IPS-18a (cell line): ENCODE results near the gene GHRHR.
A peak's percentile ranks its signal among the peaks of the same experiment; 100 is the strongest.

Experiments used
- H3K27ac ChIP-seq: one replicate; pipeline ENCODE4 v1.5.1; 2013; ENCODE audit warnings: low read length
- H3K27me3 ChIP-seq: one replicate; pipeline ENCODE4 v1.6.1; 2013; ENCODE audit warnings: mild to moderate bottlenecking, low read length; ENCODE audit not compliant: control insufficient read depth, insufficient read depth
- H3K36me3 ChIP-seq: one replicate; pipeline ENCODE4 v1.6.1; 2013; ENCODE audit warnings: low read depth, low read length; ENCODE audit not compliant: control insufficient read depth
- H3K4me1 ChIP-seq: one replicate; pipeline ENCODE4 v1.6.1; 2013; ENCODE audit warnings: low read depth, low read length; ENCODE audit not compliant: control insufficient read depth
- H3K4me3 ChIP-seq: one replicate; pipeline ENCODE4 v1.5.1; 2013; ENCODE audit warnings: low read length
- H3K9ac ChIP-seq: one replicate; pipeline ENCODE4 v1.6.1; 2013; ENCODE audit warnings: mild to moderate bottlenecking, low read length, moderate library complexity
- H3K9me3 ChIP-seq: one replicate; pipeline ENCODE4 v1.6.1; 2013; ENCODE audit warnings: low read depth, low read length; ENCODE audit not compliant: control insufficient read depth

Gene GHRHR

GRCh38 chr7:30980194-30980593, 16.4 kb downstream of the GHRHR start:
- Histone ChIP-seq H3K36me3 (no peaks in the 10 kb centered on the region), H3K9me3 (no peaks in the 10 kb centered on the region), H3K27ac (no peak overlapping the region), H3K4me1 (peaks cover 13% of the 10 kb centered on the region), H3K9ac (no peak overlapping the region), H3K27me3 (peaks cover 5% of the 10 kb centered on the region), H3K4me3 (no peak overlapping the region)

GRCh38 chr7:30980751-30981150, 17.0 kb downstream of the GHRHR start:
- Histone ChIP-seq H3K27ac (no peak overlapping the region), H3K36me3 (no peaks in the 10 kb centered on the region), H3K27me3 (peaks cover 8% of the 10 kb centered on the region), H3K9me3 (no peaks in the 10 kb centered on the region), H3K9ac (no peak overlapping the region), H3K4me3 (no peak overlapping the region), H3K4me1 (peaks cover 18% of the 10 kb centered on the region)

GRCh38 chr7:30983042-30983913, 19.5 kb downstream of the GHRHR start:
- Histone ChIP-seq H3K27ac (no peak overlapping the region), H3K36me3 (no peaks in the 10 kb centered on the region), H3K27me3 (peaks cover 15% of the 10 kb centered on the region), H3K4me1 (peaks cover 35% of the 10 kb centered on the region), H3K9ac (no peak overlapping the region), H3K4me3 (no peak overlapping the region), H3K9me3 (no peaks in the 10 kb centered on the region)

- Histone ChIP-seq H3K27me3 (peaks cover 15% of the 10 kb centered on the region), H3K4me1 (peaks cover 41% of the 10 kb centered on the region), H3K4me3 (peak overlapping the region; percentile 56), H3K27ac (no peak overlapping the region), H3K9me3 (no peaks in the 10 kb centered on the region), H3K9ac (peak overlapping the region; percentile 48), H3K36me3 (no peaks in the 10 kb centered on the region)
These were observed 20.1 kb downstream of the GHRHR start for GRCh38 chr7:30983914-30984247.

- Histone ChIP-seq H3K4me1 (peaks cover 42% of the 10 kb centered on the region), H3K27ac (no peak overlapping the region), H3K9ac (peak overlapping the region; percentile 48)
These were observed 20.8 kb downstream of the GHRHR start for GRCh38 chr7:30984359-30985107.

GRCh38 chr7:30985756-30986155, 22.0 kb downstream of the GHRHR start:
- H3K36me3 ChIP-seq, result no peaks in the 10 kb centered on the region
- no peak overlapping the region for H3K9ac ChIP-seq
- H3K9me3 ChIP-seq, result no peaks in the 10 kb centered on the region
- H3K4me1 ChIP-seq, result peaks cover 42% of the 10 kb centered on the region
- peaks cover 15% of the 10 kb centered on the region for H3K27me3 ChIP-seq
- H3K4me3 ChIP-seq, result no peak overlapping the region
- H3K27ac ChIP-seq, result no peak overlapping the region

More at GRCh38 chr7:30984359-30985107, 20.8 kb downstream of the GHRHR start:
- Histone ChIP-seq H3K4me3 (peak overlapping the region; percentile 56), H3K36me3 (no peaks in the 10 kb centered on the region), H3K9me3 (no peaks in the 10 kb centered on the region), H3K27me3 (peaks cover 15% of the 10 kb centered on the region)

GRCh38 chr7:30986331-30986730, 22.6 kb downstream of the GHRHR start:
- no peaks in the 10 kb centered on the region for H3K36me3 ChIP-seq
- H3K27me3 ChIP-seq, result peaks cover 15% of the 10 kb centered on the region
- no peaks in the 10 kb centered on the region for H3K9me3 ChIP-seq
- no peak overlapping the region for H3K27ac ChIP-seq
- H3K4me1 ChIP-seq, result peaks cover 42% of the 10 kb centered on the region
- H3K9ac ChIP-seq, result no peak overlapping the region
- H3K4me3 ChIP-seq, result peak overlapping the region; percentile 1

- H3K27me3 ChIP-seq, result peaks cover 15% of the 10 kb centered on the region
- peaks cover 42% of the 10 kb centered on the region for H3K4me1 ChIP-seq
- no peak overlapping the region for H3K9ac ChIP-seq
- no peaks in the 10 kb centered on the region for H3K36me3 ChIP-seq
- H3K9me3 ChIP-seq, result no peaks in the 10 kb centered on the region
- peak overlapping the region; percentile 1 for H3K4me3 ChIP-seq
- no peak overlapping the region for H3K27ac ChIP-seq
These were observed 23.0 kb downstream of the GHRHR start for GRCh38 chr7:30986738-30987137.

GRCh38 chr7:30987178-30987577, 23.4 kb downstream of the GHRHR start:
- no peaks in the 10 kb centered on the region for H3K9me3 ChIP-seq
- peaks cover 15% of the 10 kb centered on the region for H3K27me3 ChIP-seq
- H3K9ac ChIP-seq, result no peak overlapping the region
- H3K27ac ChIP-seq, result no peak overlapping the region
- H3K36me3 ChIP-seq, result no peaks in the 10 kb centered on the region
- peak overlapping the region; percentile 1 for H3K4me3 ChIP-seq
- H3K4me1 ChIP-seq, result peaks cover 42% of the 10 kb centered on the region

- H3K4me3 ChIP-seq, result no peak overlapping the region
- no peak overlapping the region for H3K27ac ChIP-seq
- peaks cover 42% of the 10 kb centered on the region for H3K4me1 ChIP-seq
- no peak overlapping the region for H3K9ac ChIP-seq
- no peaks in the 10 kb centered on the region for H3K9me3 ChIP-seq
- no peaks in the 10 kb centered on the region for H3K36me3 ChIP-seq
- H3K27me3 ChIP-seq, result peaks cover 15% of the 10 kb centered on the region
These were observed 24.2 kb downstream of the GHRHR start for GRCh38 chr7:30987936-30988335.

- no peaks in the 10 kb centered on the region for H3K36me3 ChIP-seq
- no peaks in the 10 kb centered on the region for H3K9me3 ChIP-seq
- no peak overlapping the region for H3K27ac ChIP-seq
- no peak overlapping the region for H3K4me3 ChIP-seq
- H3K9ac ChIP-seq, result no peak overlapping the region
- H3K27me3 ChIP-seq, result peaks cover 15% of the 10 kb centered on the region
- peaks cover 42% of the 10 kb centered on the region for H3K4me1 ChIP-seq
These were observed 24.7 kb downstream of the GHRHR start for GRCh38 chr7:30988351-30989005.
